Occipital lobe (tissue), 2 donors: ENCODE results near the gene HOXA11. TPM values are rescaled to one million over a fixed set of nuclear protein-coding genes. Genes with fewer than 3 reads are reported as not detected.

Source experiments
- DNase-seq: peaks from one replicate; lab custom pipeline; 2025; lab: John Stamatoyannopoulos, UW
- total RNA-seq: library from RNA; depleted of rRNA; stranded (reverse); fragments of >200 nt; gene quantifications from one replicate; pipeline ENCODE4 v1.2.3, GENCODE V29; 2014

HOXA11 gene
- total RNA-seq, 1 donor from 2014 or later = not detected

- no peak for DNase-seq
Measured at GRCh38 chr7:27207348-27207985, 22.4 kb upstream of the HOXA11 start.

DNA sequence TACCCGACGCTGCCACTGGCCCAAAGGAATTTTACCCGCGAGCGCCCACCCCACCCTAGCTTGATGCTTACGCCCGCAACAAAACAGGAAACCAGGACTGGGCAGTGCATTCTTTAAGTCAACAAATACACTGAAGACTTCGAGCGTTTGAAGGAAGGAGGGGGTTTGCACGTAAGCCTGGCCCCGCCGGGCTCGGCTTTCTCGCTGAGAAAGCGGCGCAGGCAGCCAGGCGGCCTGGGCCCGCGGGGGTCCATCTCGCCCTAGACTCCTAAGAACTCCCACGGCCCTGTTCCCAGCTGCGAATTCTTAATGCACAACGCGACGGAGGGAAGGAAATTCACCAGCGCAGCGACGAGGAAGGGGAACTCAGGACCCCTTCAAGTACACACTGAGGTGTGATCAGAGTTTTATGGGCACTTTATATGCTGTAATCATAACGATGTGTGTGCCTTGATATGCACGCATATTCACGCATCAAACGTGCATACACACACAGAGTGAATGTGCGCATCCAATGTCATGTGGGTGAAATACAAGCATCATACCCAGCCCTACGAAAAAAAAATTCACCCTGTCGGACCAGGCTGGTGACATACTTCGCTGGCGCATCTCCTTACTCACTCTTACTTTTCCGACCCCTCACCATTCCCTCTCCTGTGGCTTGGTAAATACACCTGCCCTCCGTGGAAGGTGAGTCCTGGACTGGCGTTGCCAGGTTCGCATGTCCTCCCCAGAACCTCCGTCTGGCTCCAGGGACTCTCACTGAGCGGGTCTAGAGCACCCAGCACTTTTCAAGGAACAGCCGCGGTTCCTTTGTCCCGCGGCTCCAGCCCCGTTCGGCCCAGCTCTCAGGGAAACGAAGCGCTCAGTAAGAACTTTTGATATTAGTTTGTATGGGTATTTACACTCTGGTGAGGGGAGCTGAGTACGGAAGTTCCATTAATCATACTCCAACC, 20.6 kb upstream of the HOXA11 start:
- no peak for DNase-seq

DNA sequence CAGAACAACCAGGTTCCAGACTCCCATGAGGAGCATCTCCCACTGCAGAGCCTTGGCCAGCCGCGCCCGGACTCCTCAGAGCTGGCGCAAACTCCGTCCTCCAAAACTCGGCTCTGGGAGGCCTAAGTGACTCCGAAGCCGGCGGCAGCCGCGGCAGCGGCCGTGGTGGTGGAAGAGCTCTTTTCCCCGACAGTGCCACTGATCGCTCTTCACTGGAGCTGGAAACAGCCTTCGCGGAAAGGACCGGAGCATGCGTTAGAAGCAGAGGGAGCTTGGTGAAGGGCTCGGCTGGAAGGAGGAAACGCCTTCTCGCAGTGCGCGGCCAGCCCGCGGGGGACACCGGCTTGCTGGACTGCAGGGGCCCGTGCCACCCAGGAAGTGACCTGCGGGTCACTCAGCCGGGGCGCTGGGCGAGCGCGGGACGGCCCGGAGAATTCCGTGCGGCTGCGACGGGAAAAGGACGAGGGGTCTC, 19.9 kb upstream of the HOXA11 start:
- no peak for DNase-seq

- DNase-seq = no peak
Measured at GRCh38 chr7:27203964-27204594, 19.0 kb upstream of the HOXA11 start.

DNA sequence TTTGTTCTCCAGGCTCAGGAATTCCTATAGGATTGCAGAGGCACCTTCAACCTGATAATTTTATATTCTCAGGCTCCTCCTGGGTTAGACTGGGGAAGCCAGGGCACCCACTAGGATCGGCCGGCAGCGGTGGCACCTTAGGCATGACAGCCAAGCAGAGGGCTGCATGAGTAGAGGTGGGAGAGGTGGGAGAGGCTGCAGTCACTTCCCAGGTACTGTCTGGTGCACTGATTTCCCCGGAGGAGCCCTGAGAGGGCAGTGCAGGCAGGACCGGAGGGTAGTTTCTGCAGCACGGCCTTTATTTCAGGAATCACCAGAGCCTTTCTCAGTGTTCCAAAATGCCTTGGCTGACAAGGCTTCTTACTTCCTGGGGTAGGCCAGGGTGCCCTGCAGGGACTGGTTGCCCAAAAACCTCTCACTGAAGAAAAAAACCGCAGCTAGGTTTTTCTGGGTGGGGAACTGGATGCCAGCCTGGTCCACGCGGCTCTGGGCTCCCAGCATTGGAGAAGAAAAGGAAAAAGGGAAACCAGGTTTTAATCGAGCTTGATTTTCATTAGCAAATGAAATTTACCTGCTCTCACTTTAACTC, 18.4 kb upstream of the HOXA11 start:
- no peak for DNase-seq

DNA sequence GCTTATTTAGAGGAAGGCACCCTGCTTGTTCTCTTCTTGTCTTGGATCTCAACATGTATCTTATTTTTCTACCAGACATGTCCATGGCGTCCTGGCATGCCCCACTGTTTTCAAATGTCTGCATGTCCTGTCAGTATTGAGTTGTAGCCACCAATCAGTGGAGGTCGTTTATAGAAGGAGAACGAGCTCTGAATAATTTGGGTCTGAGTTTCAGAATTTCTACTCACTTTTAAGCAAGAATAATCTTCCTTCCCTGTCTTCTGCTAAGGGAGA, 17.8 kb upstream of the HOXA11 start:
- DNase-seq = no peak

- no peak for DNase-seq
Measured at GRCh38 chr7:27202018-27202861, 17.2 kb upstream of the HOXA11 start.

DNA sequence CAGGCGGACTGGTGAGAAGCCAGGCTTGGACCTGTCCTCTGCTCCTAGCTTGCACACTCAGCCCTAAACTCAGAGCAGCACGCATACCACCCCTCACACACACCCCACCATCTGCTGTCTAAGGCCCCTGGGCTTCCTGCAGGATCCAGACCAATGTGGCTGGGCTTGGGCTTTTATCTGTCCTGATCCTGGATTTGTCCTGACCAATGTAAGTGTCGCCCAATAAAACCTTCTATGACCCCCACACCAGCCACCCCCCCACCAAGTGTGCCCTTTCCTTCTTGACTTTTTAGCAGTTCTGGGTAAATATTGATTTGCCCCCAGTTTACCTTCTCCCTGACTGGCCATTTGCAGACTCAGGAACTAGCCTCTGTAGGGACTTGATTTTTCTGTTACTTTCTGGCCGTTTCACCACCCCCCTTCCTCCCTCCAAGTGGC, 16.6 kb upstream of the HOXA11 start:
- DNase-seq = no peak

DNA sequence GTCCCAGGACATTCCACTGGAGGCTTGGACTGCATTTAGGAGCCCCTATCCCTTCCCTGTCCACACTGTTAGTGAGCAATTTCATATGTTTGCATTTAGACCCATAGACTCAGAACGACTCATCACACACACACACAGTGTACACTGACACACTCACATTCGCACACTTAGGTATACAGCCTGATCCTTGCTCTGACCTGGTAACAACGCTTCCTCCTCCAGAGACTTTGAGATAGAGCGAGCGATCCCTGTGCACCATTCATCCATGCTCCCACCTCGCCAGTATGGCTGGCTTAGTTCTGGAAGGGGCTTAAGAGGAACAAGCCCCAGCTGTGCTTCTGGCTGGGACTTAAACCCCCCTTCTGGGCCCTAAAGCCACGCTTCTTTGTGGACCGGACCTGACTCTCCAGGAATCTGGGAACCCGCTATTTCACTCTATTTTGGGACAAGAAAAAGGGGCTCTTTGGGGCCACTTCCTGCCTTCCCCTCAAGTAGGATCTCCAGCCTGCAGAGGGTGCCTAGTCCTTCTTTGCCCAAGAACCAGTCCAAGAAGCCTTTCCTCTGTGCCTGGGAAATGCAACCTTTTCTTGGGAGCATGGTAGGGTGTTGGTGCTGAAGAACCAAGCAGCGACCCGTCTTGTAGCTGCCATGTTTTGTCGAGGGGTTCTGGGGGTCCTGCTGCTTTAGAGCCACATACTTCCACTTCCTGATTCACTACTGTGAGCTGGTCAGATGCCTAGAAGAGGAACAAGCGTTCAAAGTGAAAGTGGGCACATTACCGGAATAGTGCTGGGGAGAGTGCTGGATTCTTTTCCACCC, 15.9 kb upstream of the HOXA11 start:
- DNase-seq = no peak

GRCh38 chr7:27199849-27200760, 15.1 kb upstream of the HOXA11 start, which contains the start of gene HOXA13:
TSS of gene HOXA13 (minus strand) at chr7:27200091. CDS start at chr7:27200077, 14 bp downstream.
- no peak for DNase-seq

GRCh38 chr7:27198871-27199801, 14.1 kb upstream of the HOXA11 start:
- DNase-seq = no peak

DNA sequence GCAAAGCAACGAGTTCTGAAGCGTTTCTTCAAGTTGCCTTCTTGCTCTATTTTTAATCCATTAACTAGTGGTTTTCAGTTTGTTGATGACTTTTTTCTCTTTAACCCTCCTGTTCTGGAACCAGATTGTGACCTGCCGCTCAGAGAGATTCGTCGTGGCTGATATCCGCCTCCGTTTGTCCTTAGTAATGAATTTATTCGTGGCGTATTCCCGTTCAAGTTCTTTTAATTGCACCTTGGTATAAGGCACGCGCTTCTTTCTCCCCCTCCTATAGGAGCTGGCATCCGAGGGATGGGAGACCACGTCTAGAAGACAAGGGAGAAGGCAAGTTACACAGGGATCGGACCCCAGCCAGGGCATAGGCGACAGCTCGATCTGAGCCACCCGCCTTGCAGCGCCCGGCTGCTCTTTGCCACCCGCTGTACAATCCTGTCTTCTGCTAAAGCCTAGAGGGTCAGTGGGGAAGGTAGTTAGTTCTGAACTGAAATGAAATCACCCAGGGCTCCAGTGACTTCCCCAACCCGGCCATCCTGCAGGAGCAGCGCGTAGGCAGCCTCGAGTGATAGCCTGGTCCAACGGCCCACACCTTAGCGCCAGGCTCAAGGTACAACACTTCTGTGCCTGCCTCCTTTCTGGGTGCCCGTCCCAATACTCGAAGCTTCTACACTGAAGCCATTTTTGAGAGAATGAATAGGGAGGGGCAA, 13.3 kb upstream of the HOXA11 start:
- no peak for DNase-seq

- no peak for DNase-seq
Measured at GRCh38 chr7:27197137-27198042, 12.4 kb upstream of the HOXA11 start.

- no peak for DNase-seq
Measured at GRCh38 chr7:27196287-27196767, 11.3 kb upstream of the HOXA11 start.

DNA sequence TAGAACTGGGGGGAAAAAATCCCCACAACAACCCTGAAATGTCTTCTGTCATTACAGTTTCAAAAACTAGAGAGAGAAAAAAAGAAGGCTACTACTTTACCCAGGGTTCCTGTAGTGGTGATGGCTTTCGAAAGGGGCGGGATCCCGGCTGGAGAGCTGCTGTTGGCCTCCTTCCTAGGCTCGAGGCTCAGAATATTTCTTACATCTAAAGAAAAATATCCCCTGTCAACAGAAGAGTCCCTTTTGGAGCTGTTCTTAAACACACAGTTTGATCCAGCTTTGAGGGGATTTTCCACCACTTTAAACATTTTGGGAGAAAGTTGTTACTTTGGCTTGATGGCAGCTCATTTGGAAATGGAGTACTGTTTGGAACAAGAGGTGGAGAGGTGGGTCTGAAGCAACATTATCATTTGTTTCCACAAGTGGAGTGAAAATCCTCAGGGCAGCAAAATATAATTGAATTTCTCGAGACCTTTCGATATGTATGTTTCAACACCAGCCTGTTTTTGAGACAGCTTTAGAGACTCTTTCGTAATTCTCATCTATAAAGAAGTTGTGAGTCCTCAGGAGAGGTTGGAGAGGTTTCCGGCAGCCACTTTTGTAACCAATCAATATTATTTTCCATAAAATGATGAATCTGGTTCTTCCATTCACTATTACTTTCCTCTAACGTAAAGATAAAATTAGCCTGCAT, 9.8 kb upstream of the HOXA11 start:
- no peak for DNase-seq
